HCT116 (cell line): ENCODE measurements around the gene TEKT5. TPM values are rescaled to one million over a fixed set of nuclear protein-coding genes. Genes with fewer than 3 reads are reported as not detected.

Experiments
- ATAC-seq: fragments of 200-7000 bp; cut with Tn5 transposase; 2 replicates; pipeline ENCODE4 v1.9.1; 2020; ENCODE audit warnings: mild to moderate bottlenecking, moderate library complexity
- Bru-seq: library from RNA; stranded (reverse); fragments of 400-500 nt; gene quantifications from one replicate; lab custom pipeline; 2021; lab: Mats Ljungman, UMichigan
- BruChase-seq, 2 experiments: library from RNA; stranded (reverse); fragments of 400-500 nt; gene quantifications; one replicate each; lab custom pipeline; 2021; lab: Mats Ljungman, UMichigan
- BruUV-seq: library from RNA; stranded (reverse); fragments of 400-500 nt; replicated peaks from 2 replicates; lab custom pipeline; 2021; lab: Mats Ljungman, UMichigan
- CTCF ChIA-PET: fragments of 300-600 bp; sonication (Branson Sonifier 250); formaldehyde crosslinking; loops from one replicate; lab custom pipeline; 2021; ENCODE audit warnings: antibody characterized with exemption; lab: Charles Lee
- POLR2A ChIA-PET: fragments of 300-600, 350-600 bp; sonication (Branson Sonifier 250); formaldehyde crosslinking; loops from one replicate; lab custom pipeline; 2021; ENCODE audit warnings: antibody characterized with exemption; lab: Charles Lee
- RAD21 ChIA-PET, 2 experiments: fragments of 300-600 bp; sonication (Branson Sonifier 250); formaldehyde crosslinking; loops; one replicate each; lab custom pipeline; 2023; ENCODE audit warnings: low total read pairs in 2 of 2; ENCODE audit not compliant: uncharacterized antibody in 2 of 2, unreplicated experiment in 2 of 2, low non-redundant PET in 1 of 2; lab: Charles Lee
- DNase-seq: peaks from one replicate; pipeline ENCODE4 v3.0.0-alpha.2; 2010; ENCODE audit warnings: low read depth, low spot score
- H2AFZ ChIP-seq: fragments of 200-600 bp; shearing (Covaris generic), sonication (generic); 2 replicates; pipeline ENCODE4 v1.6.1; 2017; ENCODE audit warnings: low read depth, mixed run types, mixed read lengths, antibody characterized with exemption, low read length; ENCODE audit not compliant: poor library complexity, severe bottlenecking
- H3K27ac ChIP-seq: 2 replicates; pipeline ENCODE4 v1.5.1; 2012; ENCODE audit warnings: low read depth, low read length
- H3K27me3 ChIP-seq: fragments of 200-600 bp; sonication (generic); 2 replicates; pipeline ENCODE4 v1.6.1; 2016; ENCODE audit warnings: mixed run types, low read length, mixed read lengths; ENCODE audit not compliant: insufficient read depth
- H3K36me3 ChIP-seq, 2 experiments: fragments of 200-500 bp in 1 of 2; fragments of 200-600 bp in 1 of 2; sonication (Bioruptor generic) in 1 of 2; sonication (generic) in 1 of 2; 2 replicates each; pipeline versions ENCODE4 v1.5.1 to v1.6.1; 2014 to 2016; ENCODE audit warnings: low read length in 2 of 2, inconsistent platforms in 1 of 2, mixed read lengths in 1 of 2, mixed run types in 1 of 2; ENCODE audit not compliant: insufficient read depth in 2 of 2, control insufficient read depth in 1 of 2
- H3K4me1 ChIP-seq, 2 experiments: fragments of 200-600 bp in 1 of 2; sonication (generic) in 1 of 2; 2 replicates each; pipeline versions ENCODE4 v1.5.1 to v1.6.1; 2012 to 2017; ENCODE audit warnings: low read length in 2 of 2, inconsistent platforms in 1 of 2, mild to moderate bottlenecking in 1 of 2, mixed read lengths in 1 of 2, mixed run types in 1 of 2, moderate library complexity in 1 of 2; ENCODE audit not compliant: insufficient read depth in 2 of 2, control insufficient read depth in 1 of 2
- H3K4me2 ChIP-seq: fragments of 200-600 bp; sonication (generic); 2 replicates; pipeline ENCODE4 v1.6.1; 2017; ENCODE audit warnings: mixed run types, low read length, mixed read lengths
- H3K4me3 ChIP-seq, 2 experiments: fragments of 200-600 bp in 1 of 2; sonication (generic) in 1 of 2; replicated peaks in 1 of 2; 2 replicates each; pipeline ENCODE4 v1.5.1; 2011 to 2016; ENCODE audit warnings: low read length in 2 of 2, control low read depth in 1 of 2, low read depth in 1 of 2, mild to moderate bottlenecking in 1 of 2, mixed read lengths in 1 of 2, mixed run types in 1 of 2
- H3K79me2 ChIP-seq: fragments of 200-600 bp; sonication (generic); 2 replicates; pipeline ENCODE4 v1.6.1; 2017; ENCODE audit warnings: mild to moderate bottlenecking, mixed run types, low read length, moderate library complexity, mixed read lengths; ENCODE audit not compliant: insufficient read depth
- H3K9ac ChIP-seq: fragments of 200-600 bp; sonication (generic); 2 replicates; pipeline ENCODE4 v1.6.1; 2016; ENCODE audit warnings: low read length, mixed read lengths
- H3K9me2 ChIP-seq: fragments of 200-600 bp; sonication (generic), shearing (Covaris generic); 2 replicates; pipeline ENCODE4 v1.6.1; 2017; ENCODE audit warnings: mixed run types, mild to moderate bottlenecking, moderate library complexity; ENCODE audit not compliant: insufficient read depth
- H3K9me3 ChIP-seq, 2 experiments: fragments of 200-500 bp in 1 of 2; fragments of 200-600 bp in 1 of 2; sonication (Bioruptor generic) in 1 of 2; sonication (generic) in 1 of 2; 2 replicates each; pipeline ENCODE4 v1.6.1; 2014 to 2017; ENCODE audit warnings: low read length in 2 of 2, mixed read lengths in 2 of 2, inconsistent platforms in 1 of 2, low read depth in 1 of 2, mild to moderate bottlenecking in 1 of 2, mixed run types in 1 of 2, moderate library complexity in 1 of 2; ENCODE audit not compliant: control insufficient read depth in 1 of 2, insufficient read depth in 1 of 2
- H4K20me1 ChIP-seq: fragments of 200-600 bp; sonication (generic), shearing (Covaris generic); 2 replicates; pipeline ENCODE4 v1.6.1; 2017; ENCODE audit warnings: mixed run types, mild to moderate bottlenecking, moderate library complexity; ENCODE audit not compliant: insufficient read depth
- CTCF ChIP-seq, 3 experiments: fragments of 200-600 bp in 1 of 3; sonication (generic) in 1 of 3; IDR thresholded peaks in 2 of 3; conservative IDR thresholded peaks in 1 of 3; 2 replicates each; pipeline ENCODE4 v1.5.1; 2012 to 2017; ENCODE audit warnings: low read depth in 2 of 3, low read length in 2 of 3, antibody characterized with exemption in 1 of 3, borderline replicate concordance in 1 of 3, control low read depth in 1 of 3, mild to moderate bottlenecking in 1 of 3, mixed read lengths in 1 of 3, mixed run types in 1 of 3, moderate library complexity in 1 of 3; ENCODE audit not compliant: insufficient read depth in 1 of 3
- FOSL1 ChIP-seq: IDR thresholded peaks from 2 replicates; pipeline ENCODE4 v1.6.1; 2012; ENCODE audit warnings: low read depth
- POLR2A ChIP-seq: IDR thresholded peaks from 2 replicates; pipeline ENCODE4 v1.7.0; 2011; ENCODE audit warnings: borderline replicate concordance; ENCODE audit not compliant: insufficient read depth, insufficient read length; ENCODE audit errors: extremely low read depth
- POLR2AphosphoS5 ChIP-seq: IDR thresholded peaks from 2 replicates; pipeline ENCODE4 v1.6.1; 2011; ENCODE audit warnings: mild to moderate bottlenecking, low read depth, low read length, moderate library complexity
- RAD21 ChIP-seq: IDR thresholded peaks from 2 replicates; pipeline ENCODE4 v1.6.1; 2012; ENCODE audit warnings: low read depth, mild to moderate bottlenecking
- REST ChIP-seq: IDR thresholded peaks from 2 replicates; pipeline ENCODE4 v1.6.1; 2012; ENCODE audit warnings: low read depth
- SRF ChIP-seq: IDR thresholded peaks from 2 replicates; pipeline ENCODE4 v1.6.1; 2012; ENCODE audit warnings: low read depth
- TCF7L2 ChIP-seq: IDR thresholded peaks from 2 replicates; pipeline ENCODE4 v1.7.0; 2011; ENCODE audit warnings: borderline replicate concordance, inconsistent platforms; ENCODE audit not compliant: insufficient read depth, insufficient read length; ENCODE audit errors: extremely low read depth
- YY1 ChIP-seq: IDR thresholded peaks from 2 replicates; pipeline ENCODE4 v1.6.1; 2011; ENCODE audit warnings: low read length, low read depth, moderate library complexity, mild to moderate bottlenecking; ENCODE audit not compliant: insufficient replicate concordance; ENCODE audit errors: extremely low read depth
- ZNF274 ChIP-seq: fragments of 200-500 bp; sonication (Bioruptor generic); IDR thresholded peaks from 2 replicates; pipeline ENCODE4 v1.6.1; 2014; ENCODE audit warnings: mild to moderate bottlenecking, low read depth, low read length, inconsistent platforms
- intact Hi-C: fragments of 100-400 bp; cut with micrococcal nuclease; formaldehyde crosslinking; loops from 2 replicates; pipeline ENCODE4 v1.10.0; 2022
- long read RNA-seq: library from polyadenylated mRNA; unstranded; transcript quantifications from one replicate; pipeline ENCODE4 v2.0.0, GENCODE V29; 2021; ENCODE audit not compliant: unreplicated experiment
- polyA plus RNA-seq: library from polyadenylated mRNA; unstranded; fragments of >200 nt; gene quantifications from 2 replicates; pipeline ENCODE4 v1.2.1, GENCODE V29; 2012; ENCODE audit warnings: missing spikeins
- total RNA-seq: library from RNA; stranded (reverse); gene quantifications from one replicate; pipeline ENCODE4 v1.2.1, GENCODE V29; 2021; ENCODE audit not compliant: unreplicated experiment

The TEKT5 gene
- total RNA-seq: 0.37 TPM
- polyA plus RNA-seq: 0.06 and 0.36 TPM in 2 replicates
- percentile 25 among the genes with signal in this experiment for Bru-seq, nascent RNA
- percentile 23 among the genes with signal in this experiment for BruChase-seq, experiment 1, labeled RNA remaining after a 6-hour chase
- BruChase-seq, experiment 2, labeled RNA remaining after a 2-hour chase: percentile 25 among the genes with signal in this experiment
- long read RNA-seq: 0 reads

- no peaks in the 10 kb centered on the region for H4K20me1 ChIP-seq
- CTCF ChIA-PET: no interaction called here
- POLR2A ChIA-PET: no interaction called here
- no peaks in the 10 kb centered on the region for H3K36me3 ChIP-seq
- no peak within 1 kb of the TSS for H3K9ac ChIP-seq
- H3K79me2 ChIP-seq: no peaks in the 10 kb centered on the region
- intact Hi-C loops: no loop called here
- no TSS peak for BruUV-seq
- no peak within 1 kb of the TSS for H3K4me3 ChIP-seq
- H2AFZ ChIP-seq: no peak within 1 kb of the TSS
- no peaks in the 10 kb centered on the region for H3K9me2 ChIP-seq
- H3K9me3 ChIP-seq: no peaks in the 10 kb centered on the region
- ATAC-seq (no peak), DNase-seq (no peak)
- H3K27me3 ChIP-seq: no peaks in the 10 kb centered on the region
- RAD21 ChIA-PET: no interaction called here
- no peak within 1 kb of the TSS for H3K27ac ChIP-seq
- no peaks in the 10 kb centered on the region for H3K4me1 ChIP-seq
- no peak within 1 kb of the TSS for H3K4me2 ChIP-seq
- TF ChIP-seq POLR2A (no peak), POLR2AphosphoS5 (no peak)
Observed at GRCh38 chr16:10694830-10695229, at the start of gene TEKT5. Gene TEKT5, minus strand, starts transcription at chr16:10694930. Its CDS starts 57 bp downstream, at chr16:10694873.

- H3K4me3 ChIP-seq: peak within 1 kb of the TSS; percentile 58 to 68
- H2AFZ ChIP-seq: peak within 1 kb of the TSS; percentile 36
- H3K4me1 ChIP-seq: peaks cover 16 to 37% of the 10 kb centered on the region in 2 experiments
- H3K4me2 ChIP-seq: peak within 1 kb of the TSS; percentile 96
- intact Hi-C loops: loop anchor here (2.0 to 5.0 kb wide), 2 partner anchors 134 to 175 kb away; partner anchors contain the start of gene CIITA
- H4K20me1 ChIP-seq: no peaks in the 10 kb centered on the region
- H3K27me3 ChIP-seq: no peaks in the 10 kb centered on the region
- RAD21 ChIA-PET: interaction anchor here in 1 of 2 experiments (0.9 kb wide), 1 partner anchor 175 kb away, joined by 3 read pairs; no protein-coding TSS in a partner anchor
- H3K79me2 ChIP-seq: no peaks in the 10 kb centered on the region
- H3K27ac ChIP-seq: peak within 1 kb of the TSS; percentile 85
- H3K36me3 ChIP-seq: 0 out of 4 replicates have a peak, but pooled peaks cover 0 to 5% of the 10 kb centered on the region in 2 experiments
- TSS peak; percentile 86 for BruUV-seq
- ATAC-seq (peak; percentile 92), DNase-seq (peak; percentile 97)
- no peaks in the 10 kb centered on the region for H3K9me2 ChIP-seq
- POLR2A ChIA-PET: interaction anchor here (0.7 to 1.4 kb wide), 5 partner anchors 10 to 191 kb away, joined by 3 to 8 read pairs (median 4); no protein-coding TSS in a partner anchor
- H3K9ac ChIP-seq: peak within 1 kb of the TSS; percentile 83
- CTCF ChIA-PET: interaction anchor here (0.7 to 1.9 kb wide), 3 partner anchors 11 to 229 kb away, joined by 5 to 19 read pairs (median 5); no protein-coding TSS in a partner anchor
- H3K9me3 ChIP-seq: no peaks in the 10 kb centered on the region
- no peak for TF ChIP-seq SRF
- no peak for TF ChIP-seq ZNF274
- no peak for TF ChIP-seq RAD21
- TF ChIP-seq CTCF (IDR thresholded peaks at IDR 0.05 in 2 of 3, conservative IDR thresholded peaks at IDR 0.05 in 1 of 3; ENCODE audit: borderline replicate concordance in 1 of 3, insufficient read depth in 1 of 3, low read depth in 2 of 3, low read length in 2 of 3): no peak
- TF ChIP-seq POLR2A: peak; percentile 79
- TF ChIP-seq YY1: peak; percentile 28
- no peak for TF ChIP-seq REST
- peak; percentile 28 for TF ChIP-seq TCF7L2
- no peak for TF ChIP-seq FOSL1
Observed at GRCh38 chr16:10743610-10744369, 49.1 kb upstream of the TEKT5 start, which contains the start of gene NUBP1. Gene NUBP1, plus strand, starts transcription at chr16:10743842. Its CDS starts 22 bp downstream, at chr16:10743864.
